Esophagus squamous epithelium (tissue), 4 donors: ENCODE data around the gene PPP2R5B.

ENCODE experiments used
- CTCF ChIP-seq, 6 experiments: fragments of 450-650 bp in 4 of 6; fragments of 200-600 bp in 2 of 6; sonication (generic) in 2 of 6; IDR thresholded peaks; one replicate each; pipeline ENCODE4 v1.5.1; 2016 to 2019; ENCODE audit warnings: antibody characterized with exemption in 6 of 6, mild to moderate bottlenecking in 4 of 6, moderate library complexity in 4 of 6
- POLR2A ChIP-seq, 4 donors: fragments of 450-650 bp; IDR thresholded peaks; one replicate each; pipeline ENCODE4 v1.6.1; 2017; ENCODE audit warnings: antibody characterized with exemption in 4 of 4, mild to moderate bottlenecking in 4 of 4, moderate library complexity in 3 of 4

DNA sequence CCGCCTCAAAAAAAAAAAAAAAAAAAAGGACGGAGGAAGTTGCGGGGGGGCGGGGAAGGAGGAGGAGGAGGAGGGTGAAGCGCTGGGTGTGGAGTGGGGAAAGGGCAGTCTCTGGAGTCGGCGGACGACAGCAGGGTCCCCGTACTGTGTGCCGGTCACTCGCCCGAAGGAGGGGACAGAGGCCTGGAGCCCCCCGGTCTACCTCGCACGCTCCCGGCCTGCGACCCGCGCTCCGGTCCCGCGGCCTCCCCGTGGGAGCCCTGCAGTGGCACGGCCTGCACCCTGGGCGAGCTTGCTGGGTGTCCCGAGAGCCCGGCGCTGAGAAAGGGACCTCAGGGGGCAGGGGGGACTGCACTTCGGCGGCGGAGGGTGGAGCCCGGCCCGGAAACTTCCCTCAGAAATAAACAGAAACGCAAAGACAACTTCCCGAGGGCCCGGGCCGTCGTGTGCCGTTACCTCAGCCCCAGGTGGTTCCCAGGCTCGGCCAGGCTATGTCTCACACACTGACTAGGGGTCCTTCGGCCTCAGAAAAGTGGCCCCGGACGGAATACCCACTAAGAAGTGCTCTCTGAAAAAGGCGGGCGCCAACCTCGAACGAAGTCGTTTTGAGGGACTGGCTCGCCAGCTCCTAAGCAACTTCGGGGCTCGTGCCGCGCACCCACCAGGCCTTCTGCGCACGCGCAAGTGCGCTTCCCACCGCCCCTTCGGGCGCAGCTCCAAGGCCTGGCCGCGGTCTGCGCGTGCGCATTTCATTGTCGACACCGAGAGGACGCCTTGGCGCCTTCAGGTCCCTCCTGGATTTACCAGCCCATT lies 47.1 kb downstream of the PPP2R5B start, which contains the start of gene MAJIN:
- TF ChIP-seq CTCF (IDR thresholded peaks at IDR 0.05) (no peak), POLR2A (IDR thresholded peaks at IDR 0.05) (peak in 1 of 4 donors; percentile 25)
